H1 (cell line): ENCODE data around the gene HSD11B1L. TPM values are rescaled to one million over a fixed set of nuclear protein-coding genes. Genes with fewer than 3 reads are reported as not detected.

Experiments used
- CTCF ChIA-PET: fragments of 300-600 bp; sonication (Branson Sonifier 250); formaldehyde crosslinking; loops from one replicate; lab custom pipeline; 2021; ENCODE audit not compliant: partially characterized antibody; lab: Charles Lee
- POLR2A ChIA-PET: fragments of 300-600 bp; sonication (Branson Sonifier 250); formaldehyde crosslinking; loops from one replicate; lab custom pipeline; 2021; ENCODE audit warnings: inconsistent platforms; ENCODE audit not compliant: partially characterized antibody; lab: Charles Lee
- DNase-seq, 2 experiments: peaks; one replicate each; pipeline versions ENCODE4 v3.0.0 to v3.0.0-alpha.2; 2010 to 2022; ENCODE audit warnings: low spot score in 2 of 2, low read depth in 1 of 2, mixed read lengths in 1 of 2
- FAIRE-seq: peaks from 2 replicates; lab custom pipeline; 2011; peaks lifted over from hg19 to GRCh38; lab: Jason Lieb, UNC
- H2AFZ ChIP-seq: 2 replicates; pipeline ENCODE4 v1.8.1; 2012; ENCODE audit warnings: low read length, inconsistent platforms
- H2AK5ac ChIP-seq: 2 replicates; pipeline ENCODE4 v1.6.1; 2013; ENCODE audit warnings: low read depth, low read length
- H2BK120ac ChIP-seq: replicated peaks from 2 replicates; pipeline ENCODE3; 2013; ENCODE audit warnings: low read depth, low read length, inconsistent platforms
- H2BK12ac ChIP-seq: 2 replicates; pipeline ENCODE4 v1.6.1; 2013; ENCODE audit warnings: low read depth, low read length
- H2BK15ac ChIP-seq: 2 replicates; pipeline ENCODE4 v1.6.1; 2013; ENCODE audit warnings: low read length
- H2BK20ac ChIP-seq: 2 replicates; pipeline ENCODE4 v1.6.1; 2013; ENCODE audit warnings: low read length
- H2BK5ac ChIP-seq: 2 replicates; pipeline ENCODE4 v1.6.1; 2013; ENCODE audit warnings: low read depth, low read length
- H3K14ac ChIP-seq: 2 replicates; pipeline ENCODE4 v1.6.1; 2013; ENCODE audit warnings: inconsistent platforms; ENCODE audit not compliant: insufficient read length
- H3K18ac ChIP-seq: 2 replicates; pipeline ENCODE4 v1.6.1; 2013; ENCODE audit warnings: low read length; ENCODE audit errors: extremely low read depth
- H3K23ac ChIP-seq: 2 replicates; pipeline ENCODE4 v1.6.1; 2013; ENCODE audit warnings: inconsistent platforms; ENCODE audit not compliant: insufficient read length
- H3K23me2 ChIP-seq: 2 replicates; pipeline ENCODE4 v1.6.1; 2013; ENCODE audit warnings: low read depth, low read length
- H3K27ac ChIP-seq: 2 replicates; pipeline ENCODE4 v1.6.1; 2011; ENCODE audit warnings: low read depth, low read length, inconsistent platforms
- H3K27me3 ChIP-seq, 4 experiments: replicated peaks in 1 of 4; 1 replicate in 1 of 4; 2 replicates in 3 of 4; pipeline versions ENCODE4 v1.6.1 to v1.8.1; 2011 to 2013; ENCODE audit warnings: low read length in 3 of 4, mild to moderate bottlenecking in 3 of 4, inconsistent platforms in 2 of 4, mixed read lengths in 2 of 4, moderate library complexity in 1 of 4; ENCODE audit not compliant: control insufficient read depth in 3 of 4, insufficient read depth in 3 of 4; ENCODE audit errors: extremely low read depth in 1 of 4
- H3K36me3 ChIP-seq, 4 experiments: 2 replicates each; pipeline versions ENCODE4 v1.6.1 to v1.8.1; 2011 to 2013; ENCODE audit warnings: mild to moderate bottlenecking in 4 of 4, low read length in 3 of 4, moderate library complexity in 2 of 4, control low read depth in 1 of 4, inconsistent platforms in 1 of 4; ENCODE audit not compliant: insufficient read depth in 4 of 4, control insufficient read depth in 2 of 4
- H3K4ac ChIP-seq: replicated peaks from 2 replicates; pipeline ENCODE3; 2013; ENCODE audit warnings: low read length, low read depth, mixed read lengths, inconsistent platforms; ENCODE audit not compliant: insufficient read length
- H3K4me1 ChIP-seq, 4 experiments: replicated peaks in 1 of 4; 1 replicate in 1 of 4; 2 replicates in 3 of 4; pipeline versions ENCODE4 v1.6.1 to v1.8.1; 2011 to 2013; ENCODE audit warnings: low read length in 3 of 4, inconsistent platforms in 2 of 4, mixed read lengths in 1 of 4; ENCODE audit not compliant: insufficient read depth in 4 of 4, control insufficient read depth in 3 of 4
- H3K4me2 ChIP-seq, 2 experiments: 2 replicates each; pipeline versions ENCODE4 v1.6.1 to v1.8.1; 2011 to 2013; ENCODE audit warnings: low read depth in 2 of 2, low read length in 2 of 2, control low read depth in 1 of 2, inconsistent platforms in 1 of 2, mild to moderate bottlenecking in 1 of 2; ENCODE audit not compliant: insufficient read depth in 1 of 2
- H3K4me3 ChIP-seq, 4 experiments: fragments of 200-600, 300-600 bp in 1 of 4; sonication (generic), shearing (Covaris generic), sonication (Bioruptor Twin) in 1 of 4; 2 replicates each; pipeline versions ENCODE4 v1.5.1 to v1.8.1; 2011 to 2016; ENCODE audit warnings: low read length in 4 of 4, low read depth in 3 of 4, control low read depth in 2 of 4, inconsistent platforms in 2 of 4, mild to moderate bottlenecking in 2 of 4, mixed read lengths in 1 of 4, moderate library complexity in 1 of 4; ENCODE audit not compliant: insufficient read depth in 2 of 4; ENCODE audit errors: extremely low read depth in 1 of 4
- H3K56ac ChIP-seq: replicated peaks from 2 replicates; pipeline ENCODE3; 2013; ENCODE audit warnings: low read depth, mild to moderate bottlenecking, mixed read lengths, low read length, inconsistent platforms; ENCODE audit not compliant: insufficient read length
- H3K79me1 ChIP-seq: 2 replicates; pipeline ENCODE4 v1.6.1; 2013; ENCODE audit warnings: low read depth, low read length, control low read depth
- H3K79me2 ChIP-seq, 2 experiments: 2 replicates each; pipeline versions ENCODE4 v1.6.1 to v1.8.1; 2012 to 2013; ENCODE audit warnings: low read length in 2 of 2, mild to moderate bottlenecking in 2 of 2, inconsistent platforms in 1 of 2; ENCODE audit not compliant: insufficient read depth in 2 of 2, control insufficient read depth in 1 of 2
- H3K9ac ChIP-seq, 4 experiments: replicated peaks in 1 of 4; 1 replicate in 1 of 4; 2 replicates in 3 of 4; pipeline versions ENCODE4 v1.6.1 to v1.8.1; 2011 to 2013; ENCODE audit warnings: low read depth in 3 of 4, low read length in 3 of 4, control low read depth in 2 of 4, mild to moderate bottlenecking in 2 of 4, moderate library complexity in 2 of 4, inconsistent platforms in 1 of 4; ENCODE audit errors: extremely low read depth in 1 of 4
- H3K9me3 ChIP-seq, 2 experiments: 2 replicates each; pipeline versions ENCODE4 v1.6.1 to v1.8.1; 2012 to 2013; ENCODE audit warnings: mild to moderate bottlenecking in 2 of 2, moderate library complexity in 2 of 2, control low read depth in 1 of 2, inconsistent platforms in 1 of 2, low read depth in 1 of 2, low read length in 1 of 2, mixed read lengths in 1 of 2; ENCODE audit not compliant: insufficient read depth in 2 of 2
- H4K20me1 ChIP-seq, 2 experiments: replicated peaks in 1 of 2; 2 replicates each; pipeline versions ENCODE3 to v1.8.1; 2011 to 2013; ENCODE audit warnings: inconsistent platforms in 2 of 2, low read length in 2 of 2, mild to moderate bottlenecking in 1 of 2; ENCODE audit not compliant: insufficient read depth in 2 of 2, control insufficient read depth in 1 of 2
- H4K5ac ChIP-seq: 2 replicates; pipeline ENCODE4 v1.6.1; 2013; ENCODE audit warnings: low read length, low read depth, mixed read lengths, inconsistent platforms; ENCODE audit not compliant: insufficient read length
- H4K8ac ChIP-seq: 2 replicates; pipeline ENCODE4 v1.8.0; 2013; ENCODE audit warnings: mild to moderate bottlenecking, moderate library complexity, low read length, inconsistent platforms; ENCODE audit not compliant: insufficient read depth; ENCODE audit errors: extremely low read depth
- H4K91ac ChIP-seq: replicated peaks from 2 replicates; pipeline ENCODE3; 2013; ENCODE audit warnings: low read length, mixed read lengths, inconsistent platforms; ENCODE audit not compliant: insufficient read length
- CEBPB ChIP-seq: IDR thresholded peaks from 2 replicates; pipeline ENCODE4 v1.6.1; 2012; ENCODE audit warnings: low read depth, low read length
- HDAC2 ChIP-seq, 2 experiments: fragments of 300-600 bp in 1 of 2; sonication (generic) in 1 of 2; IDR thresholded peaks; 2 replicates each; pipeline ENCODE4 v1.6.1; 2011 to 2012; ENCODE audit warnings: low read depth in 2 of 2, low read length in 2 of 2, mild to moderate bottlenecking in 2 of 2, moderate library complexity in 2 of 2, borderline replicate concordance in 1 of 2, inconsistent platforms in 1 of 2
- HDAC6 ChIP-seq: IDR thresholded peaks from one replicate; pipeline ENCODE4 v1.7.1; 2012; ENCODE audit warnings: low read depth, mild to moderate bottlenecking, inconsistent platforms, low read length, moderate library complexity
- JUND ChIP-seq: IDR thresholded peaks from 2 replicates; pipeline ENCODE4 v1.6.1; 2011; ENCODE audit warnings: mild to moderate bottlenecking, improper control_type of control experiment, low read length
- KDM4A ChIP-seq: IDR thresholded peaks from one replicate; pipeline ENCODE4 v1.7.1; 2012; ENCODE audit warnings: low read depth, mild to moderate bottlenecking, moderate library complexity, low read length, inconsistent platforms; ENCODE audit not compliant: severe bottlenecking
- NANOG ChIP-seq: IDR thresholded peaks from 2 replicates; pipeline ENCODE4 v1.6.1; 2011; ENCODE audit warnings: low read length, low read depth, mild to moderate bottlenecking, inconsistent platforms; ENCODE audit not compliant: insufficient read depth, poor library complexity, severe bottlenecking
- NRF1 ChIP-seq: IDR thresholded peaks from 2 replicates; pipeline ENCODE4 v1.6.1; 2011; ENCODE audit warnings: mild to moderate bottlenecking, low read depth, low read length, improper control_type of control experiment
- RAD21 ChIP-seq, 2 experiments: IDR thresholded peaks in 1 of 2; conservative IDR thresholded peaks in 1 of 2; 2 replicates each; pipeline ENCODE4 v1.6.1; 2011; ENCODE audit warnings: low read depth in 2 of 2, low read length in 2 of 2, improper control_type of control experiment in 1 of 2, inconsistent platforms in 1 of 2, mild to moderate bottlenecking in 1 of 2, moderate library complexity in 1 of 2
- RXRA ChIP-seq: IDR thresholded peaks from 2 replicates; pipeline ENCODE4 v1.6.1; 2011; ENCODE audit warnings: low read depth, mild to moderate bottlenecking, low read length, moderate library complexity; ENCODE audit not compliant: insufficient read depth
- SIRT6 ChIP-seq: IDR thresholded peaks from one replicate; pipeline ENCODE4 v1.7.1; 2012; ENCODE audit warnings: low read length, inconsistent platforms
- TAF1 ChIP-seq: IDR thresholded peaks from 2 replicates; pipeline ENCODE4 v1.6.1; 2011; ENCODE audit warnings: mild to moderate bottlenecking, low read depth, low read length
- ZNF274 ChIP-seq: IDR thresholded peaks from 2 replicates; pipeline ENCODE4 v1.7.0; 2012; ENCODE audit warnings: low read length, borderline replicate concordance; ENCODE audit errors: extremely low read depth
- WGBS, 2 experiments: shearing (Covaris generic) in 1 of 2; methylation state at CpG; one replicate each; pipeline versions ENCODE4 v1.1.6 to v1.1.7; 2013 to 2015; ENCODE audit warnings: low lambda C conversion rate in 2 of 2, mixed read lengths in 2 of 2, inconsistent platforms in 1 of 2, low coverage in 1 of 2, missing lambda C conversion rate in 1 of 2; ENCODE audit not compliant: insufficient replicate concordance in 2 of 2, insufficient coverage in 1 of 2, insufficient read length in 1 of 2; ENCODE audit errors: extremely low coverage in 1 of 2, missing lambda C conversion rate in 1 of 2; 5-methylcytosine and 5-hydroxymethylcytosine counted together
- polyA plus RNA-seq, 7 experiments: library from polyadenylated mRNA; depleted of rRNA in 3 of 7; stranded (reverse) in 5 of 7; unstranded in 2 of 7; fragments of >200 nt in 5 of 7; fragments of 200-250 nt in 2 of 7; gene quantifications; 1 replicate in 5 of 7; 2 replicates in 1 of 7; 4 replicates in 1 of 7; pipeline versions ENCODE4 v1.2.1 to v1.2.3, GENCODE V29; 2011 to 2013; ENCODE audit warnings: missing spikeins in 2 of 7, mixed read lengths in 2 of 7
- total RNA-seq: library from RNA; stranded (reverse); fragmentation: NEBNext Ultra II Directional; extraction: Animal tissue kit (Norgen Biotek cat#: 25700); gene quantifications from 2 replicates; pipeline ENCODE4 v1.2.1, GENCODE V29; 2021

HSD11B1L gene
- total and polyA plus RNA-seq, 2 of the 8 experiments (the other 6 are each of a cell fraction or from before 2014, with no cell fraction given), result 8.2 to 20.6 TPM

- no peak for DNase-seq
- H3K9ac ChIP-seq, result no peak overlapping the region
- ChIA-PET CTCF (interaction anchor here (0.9 to 5.4 kb wide), 5 partner anchors 10 to 41 kb away, joined by 3 to 23 read pairs (median 3); partner anchors contain the start of gene RPL36), POLR2A (interaction anchor here (0.6 to 22.4 kb wide), 6 partner anchors 10 to 192 kb away, joined by 3 to 620 read pairs (median 6); partner anchors contain the start of genes CATSPERD, LONP1, PRR22 and RPL36)
- H4K91ac ChIP-seq, result no peak overlapping the region
- no peak overlapping the region for H3K4ac ChIP-seq
- no peak overlapping the region for H2BK12ac ChIP-seq
- no peak overlapping the region for H3K23ac ChIP-seq
- no peak overlapping the region for H3K4me2 ChIP-seq
- no peak overlapping the region for H3K27ac ChIP-seq
- H3K18ac ChIP-seq, result no peak overlapping the region
- H4K8ac ChIP-seq, result no peak overlapping the region
- peaks cover 0 to 5% of the 10 kb centered on the region in 2 experiments; a peak in 1 of 4 replicates for H3K9me3 ChIP-seq
- H3K14ac ChIP-seq, result no peak overlapping the region
- no peak overlapping the region; the same call in 1 of the 2 replicates for H2BK5ac ChIP-seq
- H3K79me2 ChIP-seq, result no peaks in the 10 kb centered on the region
- FAIRE-seq, result no peak
- H3K23me2 ChIP-seq, result no peaks in the 10 kb centered on the region
- no peak overlapping the region for H2BK20ac ChIP-seq
- no peak overlapping the region for H2AK5ac ChIP-seq
- 95% methylated on average over 35 of the region's 35 CpGs; no CpG with 5 or more reads in 1 of the 2 experiments for WGBS, 2 experiments
- no peak overlapping the region for H2BK15ac ChIP-seq
- H3K79me1 ChIP-seq, result no peaks in the 10 kb centered on the region; the same call in 1 of the 2 replicates
- H2AFZ ChIP-seq, result no peak overlapping the region
- no peak overlapping the region for H2BK120ac ChIP-seq
- no peak overlapping the region for H3K56ac ChIP-seq
- H4K5ac ChIP-seq, result no peak overlapping the region
- H3K4me1 ChIP-seq, result no peaks in the 10 kb centered on the region
- H4K20me1 ChIP-seq, result peaks cover 3 to 15% of the 10 kb centered on the region in 2 experiments
- no peak overlapping the region for H3K4me3 ChIP-seq
- H3K36me3 ChIP-seq, result peaks cover 45 to 77% (median 70%) of the 10 kb centered on the region in 4 experiments
- H3K27me3 ChIP-seq, result no peaks in the 10 kb centered on the region
- no peak for TF ChIP-seq NANOG
- TF ChIP-seq RXRA, result no peak
- no peak for TF ChIP-seq HDAC6
- TF ChIP-seq NRF1, result no peak
- TF ChIP-seq SIRT6, result no peak
- no peak for TF ChIP-seq JUND
- TF ChIP-seq ZNF274, result no peak
- TF ChIP-seq HDAC2 (IDR thresholded peaks at IDR 0.05; ENCODE audit: borderline replicate concordance in 1 of 2, low read depth in 2 of 2, low read length in 2 of 2), result no peak
- no peak for TF ChIP-seq KDM4A
- no peak for TF ChIP-seq CEBPB
- no peak for TF ChIP-seq TAF1
- TF ChIP-seq RAD21 (IDR thresholded peaks at IDR 0.05 in 1 of 2, conservative IDR thresholded peaks at IDR 0.05 in 1 of 2; ENCODE audit: low read depth in 2 of 2, low read length in 2 of 2), result no peak
These were observed 26.2 kb downstream of the HSD11B1L start for GRCh38 chr19:5706876-5707573.
